WI38 (cell line): Measurements from ENCODE around the gene AUH.

Experiments
- H3K4me3 ChIP-seq: 2 replicates; pipeline ENCODE4 v1.5.1; 2011; ENCODE audit warnings: low read depth, mild to moderate bottlenecking, control low read depth, low read length
- CTCF ChIP-seq: IDR thresholded peaks from 2 replicates; pipeline ENCODE4 v1.5.1; 2012; ENCODE audit warnings: low read depth, mild to moderate bottlenecking, control low read depth, low read length

AUH gene

GRCh38 chr9:91241909-91242308 lies 119.8 kb downstream of the AUH start:
- H3K4me3 ChIP-seq, result no peak overlapping the region
- TF ChIP-seq CTCF, result no peak

GRCh38 chr9:91240596-91241165 lies 121.0 kb downstream of the AUH start:
- H3K4me3 ChIP-seq, result no peak overlapping the region
- no peak for TF ChIP-seq CTCF

GRCh38 chr9:91239367-91240111 lies 122.2 kb downstream of the AUH start:
- TF ChIP-seq CTCF, result no peak
- H3K4me3 ChIP-seq, result no peak overlapping the region

- no peak for TF ChIP-seq CTCF
- no peak overlapping the region for H3K4me3 ChIP-seq
Observed at GRCh38 chr9:91234523-91234922, 127.2 kb downstream of the AUH start.

- no peak overlapping the region for H3K4me3 ChIP-seq
- no peak for TF ChIP-seq CTCF
Observed at GRCh38 chr9:91231619-91232018, 130.1 kb downstream of the AUH start.

GRCh38 chr9:91223000-91223399 lies 138.7 kb downstream of the AUH start:
- no peak overlapping the region for H3K4me3 ChIP-seq

More at GRCh38 chr9:91223000-91223399, 138.7 kb downstream of the AUH start:
- no peak for TF ChIP-seq CTCF
